Endothelial cell of umbilical vein (primary cell): ENCODE results near the gene TSPAN18. TPM values are rescaled to one million over a fixed set of nuclear protein-coding genes. Genes with fewer than 3 reads are reported as not detected.

Experiments used
- BruUV-seq: library from RNA; stranded (reverse); fragments of 400-500 nt; replicated peaks from 2 replicates; lab custom pipeline; 2021; lab: Mats Ljungman, UMichigan
- CTCF ChIA-PET: fragments of 300-600, 350-600 bp; sonication (Branson Sonifier 250); formaldehyde crosslinking; loops from one replicate; lab custom pipeline; 2021; ENCODE audit warnings: antibody characterized with exemption, inconsistent platforms; lab: Charles Lee
- POLR2A ChIA-PET: fragments of 300-600, 350-600 bp; sonication (Branson Sonifier 250); formaldehyde crosslinking; loops from one replicate; lab custom pipeline; 2021; ENCODE audit warnings: antibody characterized with exemption, inconsistent platforms; lab: Charles Lee
- DNase-seq: peaks from one replicate; pipeline ENCODE4 v3.0.0-alpha.2; 2011; ENCODE audit warnings: low read depth, low spot score
- FAIRE-seq: peaks from 2 replicates; lab custom pipeline; 2011; peaks lifted over from hg19 to GRCh38; lab: Jason Lieb, UNC
- H2AFZ ChIP-seq: 2 replicates; pipeline ENCODE4 v1.6.0; 2012; ENCODE audit warnings: low read depth, low read length, control low read depth, inconsistent platforms
- H3K27ac ChIP-seq: 2 replicates; pipeline ENCODE4 v1.5.1; 2011; ENCODE audit warnings: low read depth, mild to moderate bottlenecking, control low read depth, low read length, moderate library complexity; ENCODE audit not compliant: insufficient read depth
- H3K27me3 ChIP-seq, 2 experiments: 2 replicates each; pipeline versions ENCODE4 v1.6.0 to v1.6.1; 2011; ENCODE audit warnings: low read length in 2 of 2, mixed read lengths in 1 of 2; ENCODE audit not compliant: control insufficient read depth in 2 of 2, insufficient read depth in 2 of 2
- H3K36me3 ChIP-seq, 2 experiments: 2 replicates in 1 of 2; 3 replicates in 1 of 2; pipeline ENCODE4 v1.5.1; 2011; ENCODE audit warnings: low read length in 2 of 2, mild to moderate bottlenecking in 1 of 2, moderate library complexity in 1 of 2; ENCODE audit not compliant: control insufficient read depth in 2 of 2, insufficient read depth in 2 of 2; ENCODE audit errors: extremely low read depth in 1 of 2
- H3K4me1 ChIP-seq: 3 replicates; pipeline ENCODE4 v1.5.1; 2011; ENCODE audit warnings: mild to moderate bottlenecking, low read length; ENCODE audit not compliant: control insufficient read depth, insufficient read depth; ENCODE audit errors: extremely low read depth
- H3K4me2 ChIP-seq: 2 replicates; pipeline ENCODE4 v1.6.1; 2011; ENCODE audit warnings: low read length, control low read depth, mixed read lengths; ENCODE audit not compliant: insufficient read depth
- H3K4me3 ChIP-seq, 3 experiments: fragments of 200-600 bp in 1 of 3; sonication (generic), shearing (Covaris generic) in 1 of 3; replicated peaks in 1 of 3; 2 replicates each; pipeline ENCODE4 v1.5.1; 2011 to 2016; ENCODE audit warnings: control low read depth in 3 of 3, low read length in 3 of 3, mild to moderate bottlenecking in 2 of 3, inconsistent platforms in 1 of 3, low read depth in 1 of 3, moderate library complexity in 1 of 3; ENCODE audit not compliant: insufficient read depth in 1 of 3
- H3K79me2 ChIP-seq: 2 replicates; pipeline ENCODE4 v1.6.0; 2012; ENCODE audit warnings: low read length, inconsistent platforms; ENCODE audit not compliant: control insufficient read depth, insufficient read depth
- H3K9ac ChIP-seq: replicated peaks from 2 replicates; pipeline ENCODE3; 2011; ENCODE audit warnings: low read length, control low read depth; ENCODE audit not compliant: insufficient read depth; ENCODE audit errors: extremely low read depth
- H3K9me1 ChIP-seq: replicated peaks from 3 replicates; pipeline ENCODE4 v1.6.0; 2011; ENCODE audit warnings: mild to moderate bottlenecking, low read length; ENCODE audit not compliant: control insufficient read depth, insufficient read depth; ENCODE audit errors: extremely low read depth
- H3K9me3 ChIP-seq: replicated peaks from 2 replicates; pipeline ENCODE4 v1.5.1; 2012; ENCODE audit warnings: low read length, inconsistent platforms; ENCODE audit not compliant: control insufficient read depth, insufficient read depth
- H4K20me1 ChIP-seq: replicated peaks from 2 replicates; pipeline ENCODE3; 2011; ENCODE audit warnings: mild to moderate bottlenecking, low read length; ENCODE audit not compliant: control insufficient read depth, insufficient read depth; ENCODE audit errors: extremely low read depth
- CTCF ChIP-seq, 2 donors: IDR thresholded peaks; 1 replicate in 1 of 2; 2 replicates in 1 of 2; pipeline ENCODE4 v1.5.1; 2011; ENCODE audit warnings: low read length in 2 of 2, mild to moderate bottlenecking in 2 of 2, moderate library complexity in 2 of 2, control low read depth in 1 of 2, inconsistent platforms in 1 of 2, low read depth in 1 of 2; ENCODE audit not compliant: insufficient read depth in 1 of 2; ENCODE audit errors: extremely low read depth in 1 of 2
- EZH2 ChIP-seq: IDR thresholded peaks from 2 replicates; pipeline ENCODE4 v1.6.1; 2012; ENCODE audit warnings: borderline replicate concordance, low read depth, mild to moderate bottlenecking, moderate library complexity, low read length, inconsistent platforms; ENCODE audit not compliant: severe bottlenecking
- FOS ChIP-seq: IDR thresholded peaks from 2 replicates; pipeline ENCODE4 v1.6.1; 2011; ENCODE audit warnings: mild to moderate bottlenecking, low read length, moderate library complexity, borderline replicate concordance; ENCODE audit not compliant: insufficient read depth
- GATA2 ChIP-seq: IDR thresholded peaks from 2 replicates; pipeline ENCODE4 v1.7.0; 2011; ENCODE audit warnings: low read depth, mild to moderate bottlenecking, moderate library complexity, mixed read lengths, low read length; ENCODE audit not compliant: insufficient read length, insufficient read depth
- JUN ChIP-seq: IDR thresholded peaks from 2 replicates; pipeline ENCODE4 v1.6.1; 2011; ENCODE audit warnings: borderline replicate concordance, low read depth; ENCODE audit not compliant: insufficient read length, insufficient read depth
- MYC ChIP-seq: IDR thresholded peaks from one replicate; pipeline ENCODE4 v1.6.1; 2011; ENCODE audit warnings: mild to moderate bottlenecking, low read depth, low read length
- POLR2A ChIP-seq: IDR thresholded peaks from 2 replicates; pipeline ENCODE4 v1.6.1; 2012; ENCODE audit warnings: low read depth, mild to moderate bottlenecking, control low read depth, low read length
- POLR2AphosphoS5 ChIP-seq: IDR thresholded peaks from 2 replicates; pipeline ENCODE4 v1.6.1; 2012; ENCODE audit warnings: low read depth, mild to moderate bottlenecking, control low read depth, low read length, moderate library complexity; ENCODE audit not compliant: insufficient read depth
- dilution Hi-C: fragments of 300-500 bp; cut with MboI; formaldehyde crosslinking; loops from one replicate; pipeline ENCODE4 v1.15.0; 2019; ENCODE audit warnings: low sequenced_read_pairs; ENCODE audit not compliant: extremely low pct_ligation_motif_present
- intact Hi-C: fragments of 100-400 bp; cut with micrococcal nuclease; formaldehyde crosslinking; loops from one replicate; pipeline ENCODE4 v1.10.0; 2022
- polyA plus RNA-seq, 4 experiments: library from polyadenylated mRNA; depleted of rRNA in 3 of 4; stranded (reverse) in 3 of 4; unstranded in 1 of 4; fragments of >200 nt; gene quantifications; 2 replicates each; pipeline versions ENCODE4 v1.2.1 to v1.2.3, GENCODE V29; 2011 to 2012; ENCODE audit warnings: missing spikeins in 1 of 4
- total RNA-seq: library from RNA; stranded (reverse); gene quantifications from 2 replicates; pipeline ENCODE4 v1.2.3, GENCODE V29; 2021
- TF ChIP-seq, protein P1 (sequence below): IDR thresholded peaks from 2 replicates; pipeline ENCODE4 v1.6.1; 2011; ENCODE audit not compliant: insufficient read depth, insufficient read length

The TSPAN18 gene
- total and polyA plus RNA-seq, 2 donors (not counting 3 experiments of a cell fraction or from before 2014, with no cell fraction given) = 32.2 to 118 TPM

- ChIA-PET POLR2A (no interaction called here), CTCF (interaction anchor here (0.7 kb wide), 1 partner anchor 56 kb away, joined by 3 read pairs; no protein-coding TSS in a partner anchor)
- Histone ChIP-seq H4K20me1 (no peaks in the 10 kb centered on the region), H2AFZ (no peak overlapping the region), H3K9me3 (no peaks in the 10 kb centered on the region), H3K9me1 (no peaks in the 10 kb centered on the region), H3K27ac (no peak overlapping the region), H3K9ac (no peak overlapping the region), H3K27me3 (no peaks in the 10 kb centered on the region), H3K36me3 (no peaks in the 10 kb centered on the region), H3K4me2 (no peak overlapping the region), H3K4me1 (no peaks in the 10 kb centered on the region), H3K79me2 (no peaks in the 10 kb centered on the region), H3K4me3 (no peak overlapping the region)
- TF ChIP-seq FOS (no peak), POLR2A (no peak), CTCF (IDR thresholded peaks at IDR 0.05; ENCODE audit: extremely low read depth in 1 of 2, insufficient read depth in 1 of 2, low read depth in 1 of 2, low read length in 2 of 2) (no peak), JUN (no peak), MYC (no peak), GATA2 (no peak), POLR2AphosphoS5 (no peak), EZH2 (no peak)
- TF ChIP-seq, protein P1, sequence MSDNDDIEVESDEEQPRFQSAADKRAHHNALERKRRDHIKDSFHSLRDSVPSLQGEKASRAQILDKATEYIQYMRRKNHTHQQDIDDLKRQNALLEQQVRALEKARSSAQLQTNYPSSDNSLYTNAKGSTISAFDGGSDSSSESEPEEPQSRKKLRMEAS = no peak
- intact Hi-C loops (no loop called here), dilution Hi-C loops (no loop called here)
- FAIRE-seq (no peak), DNase-seq (no peak)
- BruUV-seq = no TSS peak
These were observed 128.7 kb downstream of the TSPAN18 start for GRCh38 chr11:44855493-44855849.
